SK-N-SH (cell line): ENCODE measurements around the gene LYRM4. TPM values are rescaled to one million over a fixed set of nuclear protein-coding genes. Genes with fewer than 3 reads are reported as not detected.

Experiments used
- CTCF ChIA-PET: fragments of 300-600, 350-600 bp; formaldehyde crosslinking; extraction: SDS; loops from one replicate; lab custom pipeline; 2021; lab: Yijun Ruan, JAX
- POLR2A ChIA-PET: fragments of 350-600 bp; sonication (Branson Sonifier 250); formaldehyde crosslinking; extraction: SDS; loops from one replicate; lab custom pipeline; 2020; ENCODE audit warnings: antibody characterized with exemption, inconsistent platforms; lab: Yijun Ruan, JAX
- DNase-seq: peaks from one replicate; pipeline ENCODE4 v3.0.0; 2012
- H2AFZ ChIP-seq: fragments of 200-600 bp; sonication (generic); 2 replicates; pipeline ENCODE4 v1.8.1; 2016; ENCODE audit warnings: antibody characterized with exemption, mild to moderate bottlenecking, low read depth
- H3F3A ChIP-seq: fragments of 200-600 bp; sonication (generic); replicated peaks from 2 replicates; pipeline ENCODE3; 2016; ENCODE audit warnings: antibody characterized with exemption, mild to moderate bottlenecking; ENCODE audit not compliant: insufficient read depth
- H3K27ac ChIP-seq, 2 experiments: fragments of 200-500 bp in 1 of 2; fragments of 200-600 bp in 1 of 2; sonication (Bioruptor generic) in 1 of 2; sonication (generic), shearing (Covaris generic) in 1 of 2; 2 replicates each; pipeline versions ENCODE4 v1.5.1 to v1.6.1; 2014 to 2016; ENCODE audit warnings: low read depth in 2 of 2, inconsistent platforms in 1 of 2, low read length in 1 of 2, mild to moderate bottlenecking in 1 of 2, mixed read lengths in 1 of 2
- H3K27me3 ChIP-seq: fragments of 200-600 bp; sonication (generic), shearing (Covaris generic); 2 replicates; pipeline ENCODE4 v1.6.1; 2016; ENCODE audit warnings: mixed run types; ENCODE audit not compliant: insufficient read depth
- H3K36me3 ChIP-seq, 2 experiments: fragments of 200-500 bp in 1 of 2; fragments of 200-600 bp in 1 of 2; sonication (Bioruptor generic) in 1 of 2; sonication (generic) in 1 of 2; replicated peaks in 1 of 2; 2 replicates each; pipeline versions ENCODE3 to v1.5.1; 2014 to 2016; ENCODE audit warnings: low read length in 1 of 2, mild to moderate bottlenecking in 1 of 2; ENCODE audit not compliant: insufficient read depth in 2 of 2, control insufficient read depth in 1 of 2
- H3K4me1 ChIP-seq, 2 experiments: fragments of 200-500 bp in 1 of 2; fragments of 200-600 bp in 1 of 2; sonication (Bioruptor generic) in 1 of 2; sonication (generic), shearing (Covaris generic) in 1 of 2; 2 replicates each; pipeline versions ENCODE4 v1.5.1 to v1.6.1; 2014 to 2016; ENCODE audit warnings: low read depth in 1 of 2, low read length in 1 of 2, mixed run types in 1 of 2; ENCODE audit not compliant: insufficient read depth in 2 of 2, control insufficient read depth in 1 of 2
- H3K4me2 ChIP-seq: fragments of 200-600 bp; sonication (generic), shearing (Covaris generic); 2 replicates; pipeline ENCODE4 v1.6.1; 2017; ENCODE audit warnings: mixed run types
- H3K4me3 ChIP-seq, 2 experiments: fragments of 200-500 bp in 1 of 2; fragments of 200-600 bp in 1 of 2; sonication (Bioruptor generic) in 1 of 2; sonication (generic), shearing (Covaris generic) in 1 of 2; 2 replicates each; pipeline versions ENCODE4 v1.5.1 to v1.8.1; 2014 to 2016; ENCODE audit warnings: low read depth in 2 of 2, inconsistent platforms in 1 of 2, low read length in 1 of 2, mild to moderate bottlenecking in 1 of 2, mixed read lengths in 1 of 2, moderate library complexity in 1 of 2
- H3K79me2 ChIP-seq: fragments of 200-600 bp; sonication (generic); 2 replicates; pipeline ENCODE4 v1.8.1; 2017; ENCODE audit warnings: mild to moderate bottlenecking; ENCODE audit not compliant: insufficient read depth
- H3K9ac ChIP-seq: fragments of 200-600 bp; sonication (generic); 2 replicates; pipeline ENCODE4 v1.6.1; 2017; ENCODE audit warnings: mixed run types
- H3K9me2 ChIP-seq: fragments of 200-600 bp; sonication (generic); 2 replicates; pipeline ENCODE4 v1.6.1; 2017; ENCODE audit warnings: mixed run types
- H3K9me3 ChIP-seq: fragments of 200-600 bp; sonication (generic); 2 replicates; pipeline ENCODE4 v1.6.1; 2017; ENCODE audit warnings: mixed run types, mild to moderate bottlenecking, moderate library complexity
- H4K20me1 ChIP-seq: fragments of 200-600 bp; sonication (generic); 2 replicates; pipeline ENCODE4 v1.6.1; 2017; ENCODE audit warnings: mild to moderate bottlenecking, mixed run types; ENCODE audit not compliant: insufficient read depth
- EZH2phosphoT487 ChIP-seq: fragments of 200-600 bp; sonication (generic); IDR thresholded peaks from 2 replicates; pipeline ENCODE4 v1.6.1; 2017; ENCODE audit warnings: low read depth, mixed run types, mild to moderate bottlenecking, antibody characterized with exemption, moderate library complexity, borderline replicate concordance
- JUND ChIP-seq: IDR thresholded peaks from 2 replicates; pipeline ENCODE4 v1.4.0; 2012
- POLR2AphosphoS5 ChIP-seq: IDR thresholded peaks from 2 replicates; pipeline ENCODE4 v1.6.1; 2012; ENCODE audit warnings: low read depth, low read length
- RFX5 ChIP-seq: IDR thresholded peaks from 2 replicates; pipeline ENCODE4 v1.6.1; 2012; ENCODE audit warnings: mild to moderate bottlenecking, improper control_type of control experiment, low read length
- TCF12 ChIP-seq: IDR thresholded peaks from 2 replicates; pipeline ENCODE4 v1.4.0; 2012
- TEAD4 ChIP-seq: IDR thresholded peaks from 2 replicates; pipeline ENCODE4 v1.4.0; 2012; ENCODE audit warnings: mild to moderate bottlenecking, borderline replicate concordance; ENCODE audit not compliant: insufficient read depth
- YY1 ChIP-seq: IDR thresholded peaks from 2 replicates; pipeline ENCODE4 v1.4.0; 2012; ENCODE audit warnings: low read depth, mild to moderate bottlenecking
- WGBS: methylation state at CpG from one replicate; pipeline ENCODE4 v1.1.6; 2017; ENCODE audit warnings: low lambda C conversion rate; 5-methylcytosine and 5-hydroxymethylcytosine counted together
- polyA plus RNA-seq, 3 experiments: library from polyadenylated mRNA; depleted of rRNA; stranded (reverse); fragments of >200 nt; gene quantifications; 2 replicates each; pipeline ENCODE4 v1.2.3, GENCODE V29; 2012
- TF ChIP-seq, protein P1 (sequence below): IDR thresholded peaks from 2 replicates; pipeline ENCODE4 v1.4.0; 2012; ENCODE audit warnings: low read depth
- TF ChIP-seq, protein P2 (sequence below): fragments of 150-350 bp; IDR thresholded peaks from 2 replicates; pipeline ENCODE4 v1.6.1; 2016; ENCODE audit warnings: mild to moderate bottlenecking, low read depth, low read length
- TF ChIP-seq, protein P3 (sequence below): fragments of 200-600 bp; sonication (generic); IDR thresholded peaks from 2 replicates; pipeline ENCODE4 v1.6.1; 2017; ENCODE audit warnings: antibody characterized with exemption, mild to moderate bottlenecking, moderate library complexity
- TF ChIP-seq, protein P4 (sequence below): IDR thresholded peaks from 2 replicates; pipeline ENCODE4 v1.6.1; 2012; ENCODE audit warnings: mild to moderate bottlenecking, low read depth, low read length, moderate library complexity
- TF ChIP-seq, protein P5 (sequence below): fragments of 150-350 bp; IDR thresholded peaks from 2 replicates; pipeline ENCODE4 v1.6.1; 2017; ENCODE audit warnings: antibody characterized with exemption, low read length, low read depth, borderline replicate concordance

LYRM4 gene
- polyA plus RNA-seq, 1 of the 3 experiments (the other 2 are of a cell fraction): 37.2 TPM

DNA sequence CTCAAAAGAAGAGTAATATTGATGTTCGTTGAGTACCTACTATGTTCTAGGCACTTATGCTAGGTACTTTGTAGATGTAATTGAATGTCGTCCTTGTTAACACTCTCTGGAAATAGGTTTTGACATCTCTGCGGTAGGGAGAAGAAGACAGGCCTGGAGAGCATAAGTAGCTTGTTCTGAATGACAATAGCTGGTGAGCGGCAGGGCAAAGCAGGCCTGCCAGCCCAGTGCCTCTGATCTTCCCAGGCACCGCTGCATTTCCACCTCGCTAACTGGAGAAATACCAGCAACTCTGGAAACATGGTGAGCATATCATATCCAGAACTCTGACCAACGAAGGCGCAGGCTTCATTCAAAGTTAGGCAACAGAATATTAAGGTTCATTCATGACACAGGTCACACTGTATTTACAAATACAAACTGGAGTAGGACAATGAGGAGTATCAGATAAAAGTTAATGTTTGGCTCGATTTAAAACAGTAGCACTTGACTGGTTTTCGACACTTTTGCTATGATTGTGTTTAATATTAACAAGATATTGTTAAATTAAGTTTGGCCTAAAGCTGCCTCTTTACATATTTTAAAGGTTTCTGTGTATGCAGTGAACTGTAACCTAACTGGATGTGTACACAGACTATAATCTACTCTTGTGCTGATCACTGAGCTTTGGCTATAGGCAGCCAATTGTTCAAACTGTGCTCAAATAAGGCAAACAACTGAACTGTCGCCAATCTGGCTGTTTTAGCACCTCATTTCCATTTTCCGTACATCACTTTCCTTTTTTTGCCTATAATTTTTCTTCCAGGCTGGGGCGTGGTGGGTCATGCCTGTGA is 121.5 kb downstream of the LYRM4 start:
- Histone ChIP-seq H3K27ac (no peak overlapping the region), H4K20me1 (no peaks in the 10 kb centered on the region), H3K4me1 (no peaks in the 10 kb centered on the region), H3K4me3 (no peak overlapping the region), H3F3A (no peaks in the 10 kb centered on the region), H3K79me2 (no peaks in the 10 kb centered on the region), H3K4me2 (no peak overlapping the region), H2AFZ (no peak overlapping the region), H3K36me3 (no peaks in the 10 kb centered on the region), H3K27me3 (no peaks in the 10 kb centered on the region), H3K9ac (no peak overlapping the region), H3K9me2 (no peaks in the 10 kb centered on the region), H3K9me3 (no peaks in the 10 kb centered on the region)
- TF ChIP-seq, protein P1, sequence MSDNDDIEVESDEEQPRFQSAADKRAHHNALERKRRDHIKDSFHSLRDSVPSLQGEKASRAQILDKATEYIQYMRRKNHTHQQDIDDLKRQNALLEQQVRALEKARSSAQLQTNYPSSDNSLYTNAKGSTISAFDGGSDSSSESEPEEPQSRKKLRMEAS: no peak
- 86% methylated on average over 13 of the region's 13 CpGs for WGBS
- POLR2A ChIA-PET: no interaction called here
- DNase-seq: no peak
- CTCF ChIA-PET: interaction anchor here (0.9 kb wide), 1 partner anchor 9 kb away, joined by 5 read pairs; no protein-coding TSS in a partner anchor

DNA sequence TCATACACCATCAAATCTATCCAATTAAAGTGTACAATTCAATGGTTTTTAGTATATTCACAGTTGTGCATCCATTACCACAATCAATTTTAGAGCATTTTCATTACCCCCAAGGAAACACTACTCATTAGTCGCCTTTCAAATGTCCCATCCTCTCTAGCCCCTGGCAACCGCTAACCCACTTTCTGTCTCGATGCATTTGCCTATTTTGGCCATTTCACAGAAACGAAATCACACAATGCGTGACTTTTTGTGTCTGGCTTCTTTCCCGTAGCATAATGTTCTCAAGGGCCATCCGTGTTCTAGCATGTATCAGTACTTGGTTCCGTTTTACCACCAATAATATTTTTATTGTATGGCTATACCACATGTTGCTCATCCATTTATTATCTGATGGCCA is 123.9 kb downstream of the LYRM4 start:
- H3K4me1 ChIP-seq: no peaks in the 10 kb centered on the region
- DNase-seq: no peak
- no peaks in the 10 kb centered on the region for H3K36me3 ChIP-seq
- no peak overlapping the region for H3K27ac ChIP-seq
- WGBS: 97% methylated on average over 8 of the region's 8 CpGs
- H3K4me3 ChIP-seq: no peak overlapping the region
- H3K79me2 ChIP-seq: no peaks in the 10 kb centered on the region
- no peaks in the 10 kb centered on the region for H3F3A ChIP-seq
- no peaks in the 10 kb centered on the region for H3K27me3 ChIP-seq
- no peak overlapping the region for H3K9ac ChIP-seq
- no peaks in the 10 kb centered on the region for H3K9me3 ChIP-seq
- no peak overlapping the region for H3K4me2 ChIP-seq
- POLR2A ChIA-PET: no interaction called here
- TF ChIP-seq, protein P2, sequence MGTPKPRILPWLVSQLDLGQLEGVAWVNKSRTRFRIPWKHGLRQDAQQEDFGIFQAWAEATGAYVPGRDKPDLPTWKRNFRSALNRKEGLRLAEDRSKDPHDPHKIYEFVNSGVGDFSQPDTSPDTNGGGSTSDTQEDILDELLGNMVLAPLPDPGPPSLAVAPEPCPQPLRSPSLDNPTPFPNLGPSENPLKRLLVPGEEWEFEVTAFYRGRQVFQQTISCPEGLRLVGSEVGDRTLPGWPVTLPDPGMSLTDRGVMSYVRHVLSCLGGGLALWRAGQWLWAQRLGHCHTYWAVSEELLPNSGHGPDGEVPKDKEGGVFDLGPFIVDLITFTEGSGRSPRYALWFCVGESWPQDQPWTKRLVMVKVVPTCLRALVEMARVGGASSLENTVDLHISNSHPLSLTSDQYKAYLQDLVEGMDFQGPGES: no peak
- TF ChIP-seq TEAD4 (no peak), JUND (no peak)
- H2AFZ ChIP-seq: no peak overlapping the region
- H3K9me2 ChIP-seq: no peaks in the 10 kb centered on the region
- CTCF ChIA-PET: no interaction called here
- no peaks in the 10 kb centered on the region for H4K20me1 ChIP-seq

DNA sequence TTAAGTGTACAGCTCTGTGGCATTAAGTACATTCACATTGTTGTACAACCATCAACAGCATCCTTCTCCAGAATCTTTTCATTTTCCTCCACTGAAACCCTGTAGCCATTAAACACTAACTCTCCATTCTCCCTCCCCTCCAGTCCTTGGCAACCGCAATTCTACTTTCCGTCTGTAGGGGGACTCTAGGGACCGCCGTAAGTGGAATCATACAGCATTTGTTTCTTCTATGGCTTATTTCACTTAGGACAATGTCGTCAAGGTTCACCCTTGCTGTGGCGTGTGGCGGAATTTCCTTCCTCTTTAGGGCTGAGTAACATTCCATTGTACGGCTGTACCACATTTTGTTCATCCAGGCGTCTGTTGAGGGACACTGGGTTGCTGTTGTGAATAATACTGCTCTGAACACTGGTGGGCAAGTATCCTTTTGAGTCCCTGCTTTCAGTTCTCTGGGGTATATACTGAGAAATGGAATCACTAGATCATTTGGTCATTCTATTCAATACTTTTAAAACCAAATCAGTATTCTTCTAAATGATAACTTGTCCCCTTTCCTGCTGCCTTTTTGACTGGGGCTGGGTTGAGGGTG is 124.9 kb downstream of the LYRM4 start:
- WGBS: 74% methylated on average over 9 of the region's 9 CpGs
- TF ChIP-seq, protein P3, sequence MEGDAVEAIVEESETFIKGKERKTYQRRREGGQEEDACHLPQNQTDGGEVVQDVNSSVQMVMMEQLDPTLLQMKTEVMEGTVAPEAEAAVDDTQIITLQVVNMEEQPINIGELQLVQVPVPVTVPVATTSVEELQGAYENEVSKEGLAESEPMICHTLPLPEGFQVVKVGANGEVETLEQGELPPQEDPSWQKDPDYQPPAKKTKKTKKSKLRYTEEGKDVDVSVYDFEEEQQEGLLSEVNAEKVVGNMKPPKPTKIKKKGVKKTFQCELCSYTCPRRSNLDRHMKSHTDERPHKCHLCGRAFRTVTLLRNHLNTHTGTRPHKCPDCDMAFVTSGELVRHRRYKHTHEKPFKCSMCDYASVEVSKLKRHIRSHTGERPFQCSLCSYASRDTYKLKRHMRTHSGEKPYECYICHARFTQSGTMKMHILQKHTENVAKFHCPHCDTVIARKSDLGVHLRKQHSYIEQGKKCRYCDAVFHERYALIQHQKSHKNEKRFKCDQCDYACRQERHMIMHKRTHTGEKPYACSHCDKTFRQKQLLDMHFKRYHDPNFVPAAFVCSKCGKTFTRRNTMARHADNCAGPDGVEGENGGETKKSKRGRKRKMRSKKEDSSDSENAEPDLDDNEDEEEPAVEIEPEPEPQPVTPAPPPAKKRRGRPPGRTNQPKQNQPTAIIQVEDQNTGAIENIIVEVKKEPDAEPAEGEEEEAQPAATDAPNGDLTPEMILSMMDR: peak; percentile 72
- TF ChIP-seq EZH2phosphoT487: no peak
- no peak for TF ChIP-seq TCF12
- no peak for TF ChIP-seq YY1
- TF ChIP-seq, protein P4, sequence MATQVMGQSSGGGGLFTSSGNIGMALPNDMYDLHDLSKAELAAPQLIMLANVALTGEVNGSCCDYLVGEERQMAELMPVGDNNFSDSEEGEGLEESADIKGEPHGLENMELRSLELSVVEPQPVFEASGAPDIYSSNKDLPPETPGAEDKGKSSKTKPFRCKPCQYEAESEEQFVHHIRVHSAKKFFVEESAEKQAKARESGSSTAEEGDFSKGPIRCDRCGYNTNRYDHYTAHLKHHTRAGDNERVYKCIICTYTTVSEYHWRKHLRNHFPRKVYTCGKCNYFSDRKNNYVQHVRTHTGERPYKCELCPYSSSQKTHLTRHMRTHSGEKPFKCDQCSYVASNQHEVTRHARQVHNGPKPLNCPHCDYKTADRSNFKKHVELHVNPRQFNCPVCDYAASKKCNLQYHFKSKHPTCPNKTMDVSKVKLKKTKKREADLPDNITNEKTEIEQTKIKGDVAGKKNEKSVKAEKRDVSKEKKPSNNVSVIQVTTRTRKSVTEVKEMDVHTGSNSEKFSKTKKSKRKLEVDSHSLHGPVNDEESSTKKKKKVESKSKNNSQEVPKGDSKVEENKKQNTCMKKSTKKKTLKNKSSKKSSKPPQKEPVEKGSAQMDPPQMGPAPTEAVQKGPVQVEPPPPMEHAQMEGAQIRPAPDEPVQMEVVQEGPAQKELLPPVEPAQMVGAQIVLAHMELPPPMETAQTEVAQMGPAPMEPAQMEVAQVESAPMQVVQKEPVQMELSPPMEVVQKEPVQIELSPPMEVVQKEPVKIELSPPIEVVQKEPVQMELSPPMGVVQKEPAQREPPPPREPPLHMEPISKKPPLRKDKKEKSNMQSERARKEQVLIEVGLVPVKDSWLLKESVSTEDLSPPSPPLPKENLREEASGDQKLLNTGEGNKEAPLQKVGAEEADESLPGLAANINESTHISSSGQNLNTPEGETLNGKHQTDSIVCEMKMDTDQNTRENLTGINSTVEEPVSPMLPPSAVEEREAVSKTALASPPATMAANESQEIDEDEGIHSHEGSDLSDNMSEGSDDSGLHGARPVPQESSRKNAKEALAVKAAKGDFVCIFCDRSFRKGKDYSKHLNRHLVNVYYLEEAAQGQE: no peak
- TF ChIP-seq RFX5: no peak
- TF ChIP-seq, protein P5, sequence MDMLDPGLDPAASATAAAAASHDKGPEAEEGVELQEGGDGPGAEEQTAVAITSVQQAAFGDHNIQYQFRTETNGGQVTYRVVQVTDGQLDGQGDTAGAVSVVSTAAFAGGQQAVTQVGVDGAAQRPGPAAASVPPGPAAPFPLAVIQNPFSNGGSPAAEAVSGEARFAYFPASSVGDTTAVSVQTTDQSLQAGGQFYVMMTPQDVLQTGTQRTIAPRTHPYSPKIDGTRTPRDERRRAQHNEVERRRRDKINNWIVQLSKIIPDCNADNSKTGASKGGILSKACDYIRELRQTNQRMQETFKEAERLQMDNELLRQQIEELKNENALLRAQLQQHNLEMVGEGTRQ: no peak
- no peak for TF ChIP-seq POLR2AphosphoS5

More for the DNA sequence above, 124.9 kb downstream of the LYRM4 start:
- no peaks in the 10 kb centered on the region for H3K27me3 ChIP-seq
- DNase-seq: peak; percentile 53
- no peaks in the 10 kb centered on the region for H3F3A ChIP-seq
- CTCF ChIA-PET: no interaction called here
- H3K9ac ChIP-seq: no peak overlapping the region
- POLR2A ChIA-PET: no interaction called here
- H3K4me3 ChIP-seq: peak overlapping the region in 1 of 2 experiments; percentile 21; a peak in 1 of 4 replicates
- H4K20me1 ChIP-seq: no peaks in the 10 kb centered on the region
- H2AFZ ChIP-seq: no peak overlapping the region
- H3K9me2 ChIP-seq: no peaks in the 10 kb centered on the region
- no peak overlapping the region for H3K4me2 ChIP-seq
- H3K27ac ChIP-seq: no peak overlapping the region
- H3K79me2 ChIP-seq: no peaks in the 10 kb centered on the region
- no peaks in the 10 kb centered on the region for H3K36me3 ChIP-seq
- no peaks in the 10 kb centered on the region for H3K4me1 ChIP-seq
- no peaks in the 10 kb centered on the region for H3K9me3 ChIP-seq
